ENCODE data around the gene DNAH10.

DNA sequence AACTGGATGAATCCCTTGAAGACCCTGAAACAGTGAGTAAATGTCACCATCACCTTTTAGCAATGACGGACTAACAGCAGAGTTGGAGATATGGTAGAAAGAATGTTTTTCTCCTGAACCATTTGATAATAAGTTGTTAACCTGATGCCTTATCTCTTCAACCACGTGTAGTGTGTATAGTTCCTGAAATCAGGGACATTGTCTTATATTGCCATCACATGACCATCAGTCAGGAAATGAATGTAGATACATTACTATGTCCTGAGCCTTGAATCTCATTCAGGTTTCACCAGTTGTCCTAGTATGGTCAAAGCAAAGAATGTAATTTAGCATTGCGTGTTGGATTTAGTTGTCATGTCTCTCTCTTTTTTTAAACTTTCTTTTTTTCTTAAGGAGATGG, 34.2 kb upstream of the DNAH10 start:
- TF ChIP-seq, protein P1, sequence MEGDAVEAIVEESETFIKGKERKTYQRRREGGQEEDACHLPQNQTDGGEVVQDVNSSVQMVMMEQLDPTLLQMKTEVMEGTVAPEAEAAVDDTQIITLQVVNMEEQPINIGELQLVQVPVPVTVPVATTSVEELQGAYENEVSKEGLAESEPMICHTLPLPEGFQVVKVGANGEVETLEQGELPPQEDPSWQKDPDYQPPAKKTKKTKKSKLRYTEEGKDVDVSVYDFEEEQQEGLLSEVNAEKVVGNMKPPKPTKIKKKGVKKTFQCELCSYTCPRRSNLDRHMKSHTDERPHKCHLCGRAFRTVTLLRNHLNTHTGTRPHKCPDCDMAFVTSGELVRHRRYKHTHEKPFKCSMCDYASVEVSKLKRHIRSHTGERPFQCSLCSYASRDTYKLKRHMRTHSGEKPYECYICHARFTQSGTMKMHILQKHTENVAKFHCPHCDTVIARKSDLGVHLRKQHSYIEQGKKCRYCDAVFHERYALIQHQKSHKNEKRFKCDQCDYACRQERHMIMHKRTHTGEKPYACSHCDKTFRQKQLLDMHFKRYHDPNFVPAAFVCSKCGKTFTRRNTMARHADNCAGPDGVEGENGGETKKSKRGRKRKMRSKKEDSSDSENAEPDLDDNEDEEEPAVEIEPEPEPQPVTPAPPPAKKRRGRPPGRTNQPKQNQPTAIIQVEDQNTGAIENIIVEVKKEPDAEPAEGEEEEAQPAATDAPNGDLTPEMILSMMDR (IDR thresholded peaks at IDR 0.05) = no peak
- TF ChIP-seq, protein P2, sequence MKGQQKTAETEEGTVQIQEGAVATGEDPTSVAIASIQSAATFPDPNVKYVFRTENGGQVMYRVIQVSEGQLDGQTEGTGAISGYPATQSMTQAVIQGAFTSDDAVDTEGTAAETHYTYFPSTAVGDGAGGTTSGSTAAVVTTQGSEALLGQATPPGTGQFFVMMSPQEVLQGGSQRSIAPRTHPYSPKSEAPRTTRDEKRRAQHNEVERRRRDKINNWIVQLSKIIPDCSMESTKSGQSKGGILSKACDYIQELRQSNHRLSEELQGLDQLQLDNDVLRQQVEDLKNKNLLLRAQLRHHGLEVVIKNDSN (CRISPR knock-in tag; IDR thresholded peaks at IDR 0.05) = no peak
- TF ChIP-seq TEAD4 (CRISPR knock-in tag; IDR thresholded peaks at IDR 0.05) = no peak
